Right hindlimb (tissue), 1 donor: ENCODE measurements around the gene PHF2.

Experiments used
- DNase-seq: peaks from one replicate; pipeline ENCODE4 v3.0.0-alpha.2; 2018

Gene PHF2

DNA sequence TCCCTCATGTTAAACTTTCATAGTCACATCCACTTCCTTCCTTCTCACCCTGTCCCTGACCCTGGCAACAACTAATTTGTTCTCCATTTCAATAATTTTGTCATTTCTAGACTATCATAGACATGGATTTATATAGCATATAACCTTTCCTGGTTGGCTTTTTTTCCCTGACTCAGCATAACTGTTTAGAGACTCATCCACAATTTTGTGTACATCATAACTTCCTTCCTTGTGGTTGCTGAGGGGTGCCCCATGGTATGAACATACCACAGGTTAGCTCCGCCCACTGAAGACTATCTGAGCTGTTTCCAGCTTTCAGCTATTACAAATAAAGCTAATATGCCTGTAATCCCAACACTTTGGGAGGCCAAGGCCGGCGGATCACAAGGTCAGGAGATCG lies 137.3 kb downstream of the PHF2 start:
- no peak for DNase-seq

DNA sequence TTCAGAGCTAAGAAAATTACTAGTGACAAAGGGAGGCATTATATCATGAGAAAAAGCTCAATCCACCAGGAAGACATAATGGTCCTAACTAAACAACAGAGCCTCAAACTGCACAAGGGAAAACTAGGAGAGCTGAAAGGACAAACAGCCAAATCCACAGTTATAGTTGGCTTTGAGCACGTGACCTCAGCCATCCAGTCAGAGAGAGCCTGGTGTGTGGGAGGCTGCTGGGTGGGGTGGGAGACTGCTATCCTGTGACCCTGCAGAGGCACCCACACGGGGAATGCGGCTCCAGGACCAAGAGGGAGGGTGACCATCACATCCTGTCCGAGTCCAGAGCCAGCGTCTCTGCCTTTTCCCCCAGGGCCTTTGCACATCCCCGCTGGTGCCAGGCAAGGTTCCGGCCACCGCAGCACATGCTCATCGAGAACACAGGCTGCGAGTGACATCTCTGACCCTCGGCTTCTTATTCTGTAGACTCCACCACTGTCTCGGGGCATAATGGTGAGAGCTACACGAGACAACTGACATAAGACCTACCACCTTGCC lies 145.1 kb downstream of the PHF2 start:
- DNase-seq: no peak

DNA sequence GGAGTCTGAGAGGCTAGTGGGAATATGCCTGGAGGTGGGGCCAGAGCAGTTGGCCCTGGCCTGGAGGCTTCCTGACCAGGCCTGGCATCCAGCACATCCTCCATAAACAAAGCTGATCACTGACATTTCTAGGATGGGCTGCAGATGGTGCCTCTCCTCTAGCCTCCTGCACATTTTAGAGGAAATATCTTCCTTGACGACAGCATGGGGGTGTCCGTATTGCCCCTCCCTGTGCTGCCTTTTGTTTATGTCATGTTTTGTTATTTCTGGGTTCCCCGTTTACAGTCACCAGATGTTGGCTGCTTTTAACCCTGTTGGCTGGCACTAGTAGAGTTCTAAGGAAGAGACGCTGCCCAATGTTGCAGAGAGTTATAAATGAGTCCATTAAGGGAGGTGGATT lies 148.5 kb downstream of the PHF2 start:
- no peak for DNase-seq

DNA sequence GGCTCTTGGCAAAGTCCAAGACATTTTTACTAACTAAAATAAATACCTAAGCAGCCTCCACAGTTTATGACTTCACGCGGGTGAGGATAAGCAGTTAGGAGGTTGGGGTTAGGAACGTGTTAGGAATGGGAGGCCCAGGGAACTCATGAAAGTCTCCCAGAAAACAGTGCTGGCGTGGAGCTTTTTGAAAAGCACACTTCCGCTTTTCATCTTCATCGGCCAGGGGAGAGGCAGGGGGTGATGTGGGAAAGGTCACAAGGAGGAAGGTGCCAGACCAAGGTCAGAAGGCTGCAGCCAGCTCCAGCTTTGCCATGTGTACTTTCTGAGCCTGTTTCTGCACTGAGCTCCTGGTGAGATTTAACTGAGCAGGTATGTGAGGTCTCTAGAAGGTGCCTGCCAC lies 149.0 kb downstream of the PHF2 start:
- no peak for DNase-seq

DNA sequence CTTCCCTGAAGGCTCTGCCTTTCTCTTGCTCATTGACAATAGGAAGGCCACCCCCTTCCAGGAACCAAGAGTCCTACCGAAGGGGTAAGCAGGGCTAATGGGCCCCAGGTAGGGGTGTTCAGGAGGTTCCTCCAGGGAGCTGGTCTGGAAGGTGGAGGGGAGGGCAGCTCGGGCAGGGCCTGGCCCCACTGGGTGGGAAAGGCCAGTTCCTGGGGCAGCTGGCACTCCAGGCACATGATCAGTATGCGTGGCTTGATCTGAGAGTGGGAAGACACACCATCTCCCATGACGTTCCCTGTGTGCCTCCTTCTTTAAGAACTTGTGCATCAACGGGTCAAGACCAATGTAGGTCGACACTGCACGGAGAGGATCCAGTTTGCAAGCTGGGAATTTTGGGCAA lies 149.8 kb downstream of the PHF2 start:
- no peak for DNase-seq
